Fibroblast of lung (primary cell): ENCODE results near the gene SERPINB1.

Experiments
- EZH2 ChIP-seq: IDR thresholded peaks from 2 replicates; pipeline ENCODE4 v1.5.1; 2012; ENCODE audit warnings: low read length, control low read depth, mild to moderate bottlenecking; ENCODE audit errors: missing control alignments
- TF ChIP-seq, protein P1 (sequence below), 2 donors: IDR thresholded peaks in 1 of 2; conservative IDR thresholded peaks in 1 of 2; 1 replicate in 1 of 2; 2 replicates in 1 of 2; pipeline ENCODE4 v1.5.1; 2011 to 2012; ENCODE audit warnings: low read length in 2 of 2, control low read depth in 1 of 2, inconsistent platforms in 1 of 2, low read depth in 1 of 2, mild to moderate bottlenecking in 1 of 2

DNA sequence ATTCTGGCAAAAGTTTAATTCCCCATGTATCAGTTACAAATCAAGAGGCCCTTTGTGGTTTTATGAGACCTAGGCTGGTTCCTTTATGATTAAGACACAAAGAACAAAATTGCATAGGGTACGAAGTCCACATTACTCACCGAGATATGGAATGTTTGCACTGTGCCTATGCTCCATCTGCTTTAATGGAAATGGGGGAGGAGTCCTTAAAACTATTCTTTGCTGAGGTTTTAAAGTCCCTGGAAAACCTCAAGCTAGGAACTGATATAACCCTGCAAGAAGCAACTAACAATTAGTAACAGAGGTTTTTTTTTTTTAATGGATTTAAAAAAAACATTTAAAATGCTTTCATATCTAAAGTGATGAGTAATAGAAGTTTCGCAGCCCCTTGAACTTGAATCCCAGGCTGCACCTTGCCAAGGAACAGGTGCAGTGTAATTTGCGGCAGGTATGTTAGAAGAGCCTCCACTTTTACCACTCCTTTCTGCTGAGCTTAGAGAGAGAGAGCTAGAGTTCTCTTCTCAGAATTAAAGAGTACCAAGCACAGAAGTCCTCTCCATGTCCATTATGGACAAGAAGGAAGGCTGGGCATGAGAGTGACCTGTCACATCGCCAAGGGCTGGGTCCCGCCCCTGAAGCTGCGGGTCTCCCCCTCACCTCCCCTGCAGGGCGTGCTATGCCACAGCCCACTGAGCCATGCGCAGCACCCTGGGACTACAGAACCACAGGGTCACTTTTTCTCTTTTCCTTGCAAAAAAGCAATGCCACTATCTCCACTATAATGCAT is 2.3 kb downstream of the SERPINB1 start:
- TF ChIP-seq, protein P1, sequence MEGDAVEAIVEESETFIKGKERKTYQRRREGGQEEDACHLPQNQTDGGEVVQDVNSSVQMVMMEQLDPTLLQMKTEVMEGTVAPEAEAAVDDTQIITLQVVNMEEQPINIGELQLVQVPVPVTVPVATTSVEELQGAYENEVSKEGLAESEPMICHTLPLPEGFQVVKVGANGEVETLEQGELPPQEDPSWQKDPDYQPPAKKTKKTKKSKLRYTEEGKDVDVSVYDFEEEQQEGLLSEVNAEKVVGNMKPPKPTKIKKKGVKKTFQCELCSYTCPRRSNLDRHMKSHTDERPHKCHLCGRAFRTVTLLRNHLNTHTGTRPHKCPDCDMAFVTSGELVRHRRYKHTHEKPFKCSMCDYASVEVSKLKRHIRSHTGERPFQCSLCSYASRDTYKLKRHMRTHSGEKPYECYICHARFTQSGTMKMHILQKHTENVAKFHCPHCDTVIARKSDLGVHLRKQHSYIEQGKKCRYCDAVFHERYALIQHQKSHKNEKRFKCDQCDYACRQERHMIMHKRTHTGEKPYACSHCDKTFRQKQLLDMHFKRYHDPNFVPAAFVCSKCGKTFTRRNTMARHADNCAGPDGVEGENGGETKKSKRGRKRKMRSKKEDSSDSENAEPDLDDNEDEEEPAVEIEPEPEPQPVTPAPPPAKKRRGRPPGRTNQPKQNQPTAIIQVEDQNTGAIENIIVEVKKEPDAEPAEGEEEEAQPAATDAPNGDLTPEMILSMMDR (conservative IDR thresholded peaks at IDR 0.05 in 1 of 2, IDR thresholded peaks at IDR 0.05 in 1 of 2; ENCODE audit: low read depth in 1 of 2, low read length in 2 of 2) = no peak
- no peak for TF ChIP-seq EZH2
